GM21528 (cell line): ENCODE measurements around the gene SMAP2.

Experiments
- ATAC-seq: cut with Tn5 transposase; IDR thresholded peaks from one replicate; pipeline ENCODE4 v1.9.1; 2021; ENCODE audit warnings: mild to moderate bottlenecking, moderate library complexity; ENCODE audit not compliant: unreplicated experiment, low FRiP score

The SMAP2 gene

GRCh38 chr1:40413527-40414252, 40.2 kb downstream of the SMAP2 start:
- no peak for ATAC-seq

GRCh38 chr1:40414331-40414730, 40.8 kb downstream of the SMAP2 start:
- ATAC-seq = no peak

- no peak for ATAC-seq
These were observed 43.2 kb downstream of the SMAP2 start for GRCh38 chr1:40416709-40417108.

GRCh38 chr1:40421431-40422384, 48.2 kb downstream of the SMAP2 start:
- ATAC-seq = no peak

- no peak for ATAC-seq
These were observed 49.2 kb downstream of the SMAP2 start for GRCh38 chr1:40422630-40423263.

- ATAC-seq = no peak
These were observed 49.7 kb downstream of the SMAP2 start for GRCh38 chr1:40423264-40423642.

- ATAC-seq = no peak
These were observed 50.6 kb downstream of the SMAP2 start for GRCh38 chr1:40423951-40424618.

GRCh38 chr1:40425198-40425597, 51.7 kb downstream of the SMAP2 start:
- ATAC-seq = no peak

- no peak for ATAC-seq
These were observed 57.9 kb downstream of the SMAP2 start for GRCh38 chr1:40431385-40431784.

GRCh38 chr1:40432644-40433390, 59.3 kb downstream of the SMAP2 start:
- no peak for ATAC-seq

- ATAC-seq = no peak
These were observed 61.9 kb downstream of the SMAP2 start for GRCh38 chr1:40435471-40435870.

- ATAC-seq = no peak
These were observed 62.3 kb downstream of the SMAP2 start for GRCh38 chr1:40435876-40436275.

- ATAC-seq = no peak
These were observed 65.0 kb downstream of the SMAP2 start for GRCh38 chr1:40438391-40439015.

- ATAC-seq = no peak
These were observed 65.7 kb downstream of the SMAP2 start for GRCh38 chr1:40439247-40439646.

GRCh38 chr1:40449684-40450494, 76.4 kb downstream of the SMAP2 start, which contains the start of gene ZFP69B:
Gene ZFP69B, plus strand, starts transcription at chr1:40450476. Its CDS starts 486 bp downstream, at chr1:40450962.
- ATAC-seq = peak; percentile 72

GRCh38 chr1:40450495-40451237, 77.1 kb downstream of the SMAP2 start:
- ATAC-seq = peak; percentile 35

GRCh38 chr1:40451238-40451585, 77.7 kb downstream of the SMAP2 start:
- no peak for ATAC-seq

GRCh38 chr1:40454873-40455272, 81.3 kb downstream of the SMAP2 start:
- ATAC-seq = no peak
